Measurements from ENCODE around the gene FIG4. TPM values are rescaled to one million over a fixed set of nuclear protein-coding genes. Genes with fewer than 3 reads are reported as not detected.

The FIG4 gene
- polyA plus RNA-seq, 1 experiment = 11.2 TPM

- Histone ChIP-seq H3K27me3 (ENCODE audit: control insufficient read depth, insufficient read depth, low read length) (peaks cover 2% of the 10 kb centered on the region), H3K36me3 (ENCODE audit: control insufficient read depth, insufficient read depth, low read length) (no peaks in the 10 kb centered on the region), H3K4me3 (ENCODE audit: low read depth, low read length) (no peak overlapping the region)
- CTCF ChIA-PET = no interaction called here
- POLR2A ChIA-PET = no interaction called here
- no peak for TF ChIP-seq CTCF (IDR thresholded peaks at IDR 0.05; ENCODE audit: insufficient read depth, low read depth, low read length)
- no peak for DNase-seq (ENCODE audit: low read depth)
Measured at GRCh38 chr6:109870089-109870410, 179.0 kb downstream of the FIG4 start.

GRCh38 chr6:109872549-109872948, 181.5 kb downstream of the FIG4 start:
- POLR2A ChIA-PET = no interaction called here
- no peak for TF ChIP-seq CTCF (IDR thresholded peaks at IDR 0.05; ENCODE audit: insufficient read depth, low read depth, low read length)
- Histone ChIP-seq H3K27me3 (ENCODE audit: control insufficient read depth, insufficient read depth, low read length) (peaks cover 2% of the 10 kb centered on the region), H3K36me3 (ENCODE audit: control insufficient read depth, insufficient read depth, low read length) (no peaks in the 10 kb centered on the region), H3K4me3 (ENCODE audit: low read depth, low read length) (no peak overlapping the region)
- CTCF ChIA-PET = interaction anchor here (0.9 kb wide), 1 partner anchor 13 kb away, joined by 3 read pairs; no protein-coding TSS in a partner anchor
- no peak for DNase-seq (ENCODE audit: low read depth)

GRCh38 chr6:109872968-109873545, 182.0 kb downstream of the FIG4 start:
- Histone ChIP-seq H3K27me3 (ENCODE audit: control insufficient read depth, insufficient read depth, low read length) (peaks cover 2% of the 10 kb centered on the region), H3K36me3 (ENCODE audit: control insufficient read depth, insufficient read depth, low read length) (no peaks in the 10 kb centered on the region), H3K4me3 (ENCODE audit: low read depth, low read length) (no peak overlapping the region)
- ChIA-PET POLR2A (no interaction called here), CTCF (no interaction called here)
- no peak for TF ChIP-seq CTCF (IDR thresholded peaks at IDR 0.05; ENCODE audit: insufficient read depth, low read depth, low read length)
- no peak for DNase-seq (ENCODE audit: low read depth)

- H3K27me3 ChIP-seq (ENCODE audit: control insufficient read depth, insufficient read depth, low read length) = peaks cover 2% of the 10 kb centered on the region
- no peak for DNase-seq (ENCODE audit: low read depth)
- no peak for TF ChIP-seq CTCF (IDR thresholded peaks at IDR 0.05; ENCODE audit: insufficient read depth, low read depth, low read length)
- H3K36me3 ChIP-seq (ENCODE audit: control insufficient read depth, insufficient read depth, low read length) = no peaks in the 10 kb centered on the region
- POLR2A ChIA-PET = no interaction called here
- CTCF ChIA-PET = no interaction called here
- H3K4me3 ChIP-seq (ENCODE audit: low read depth, low read length) = no peak overlapping the region
Measured at GRCh38 chr6:109874086-109874485, 183.0 kb downstream of the FIG4 start.

GRCh38 chr6:109874621-109875020, 183.5 kb downstream of the FIG4 start:
- H3K36me3 ChIP-seq (ENCODE audit: control insufficient read depth, insufficient read depth, low read length) = no peaks in the 10 kb centered on the region
- H3K27me3 ChIP-seq (ENCODE audit: control insufficient read depth, insufficient read depth, low read length) = peaks cover 2% of the 10 kb centered on the region

More at GRCh38 chr6:109874621-109875020, 183.5 kb downstream of the FIG4 start:
- no peak for TF ChIP-seq CTCF (IDR thresholded peaks at IDR 0.05; ENCODE audit: insufficient read depth, low read depth, low read length)
- ChIA-PET CTCF (interaction anchor here (1.0 to 1.3 kb wide), 2 partner anchors 9 to 36 kb away, joined by 3 to 4 read pairs; no protein-coding TSS in a partner anchor), POLR2A (no interaction called here)
- DNase-seq (ENCODE audit: low read depth) = no peak
- H3K4me3 ChIP-seq (ENCODE audit: low read depth, low read length) = no peak overlapping the region

Other genes starting within 250 kb of the FIG4 start
- gene MICAL1, start 235.5 kb upstream of the FIG4 start, polyA plus RNA-seq (2011; rRNA removed) = 47.3 and 84.6 TPM in 2 replicates
- 3.0 and 3.7 TPM in 2 replicates for gene ZBTB24, start 208.1 kb upstream of the FIG4 start, polyA plus RNA-seq (2011; rRNA removed)
- gene AK9, start 94 bp upstream of the FIG4 start, polyA plus RNA-seq (2011; rRNA removed) = 1.3 and 3.1 TPM in 2 replicates

Measured in BJ (cell line).